Liver (tissue), 9 donors: ENCODE results near the gene FAM117A. TPM values are rescaled to one million over a fixed set of nuclear protein-coding genes. Genes with fewer than 3 reads are reported as not detected.

ENCODE experiments used
- DNase-seq: peaks from one replicate; pipeline ENCODE4 v3.0.0-alpha.2; 2017; ENCODE audit warnings: low spot score
- H3K27ac ChIP-seq, 2 donors: one replicate each; pipeline ENCODE4 v1.7.0; 2013; ENCODE audit warnings: inconsistent platforms in 2 of 2, low read length in 2 of 2, control low read depth in 1 of 2, low read depth in 1 of 2, mild to moderate bottlenecking in 1 of 2
- H3K27me3 ChIP-seq, 4 donors: one replicate each; pipeline versions ENCODE4 v1.6.1 to v1.7.0; 2013; ENCODE audit warnings: low read length in 3 of 4, inconsistent platforms in 1 of 4, mild to moderate bottlenecking in 1 of 4, moderate library complexity in 1 of 4; ENCODE audit not compliant: control insufficient read depth in 4 of 4, insufficient read depth in 4 of 4
- H3K36me3 ChIP-seq, 4 donors: one replicate each; pipeline versions ENCODE4 v1.6.1 to v1.7.0; 2013; ENCODE audit warnings: low read length in 3 of 4, mild to moderate bottlenecking in 3 of 4, low read depth in 1 of 4, moderate library complexity in 1 of 4; ENCODE audit not compliant: control insufficient read depth in 4 of 4, insufficient read depth in 3 of 4
- H3K4me1 ChIP-seq, 4 donors: one replicate each; pipeline versions ENCODE4 v1.6.1 to v1.7.0; 2013; ENCODE audit warnings: low read length in 3 of 4, mild to moderate bottlenecking in 3 of 4, moderate library complexity in 1 of 4; ENCODE audit not compliant: control insufficient read depth in 4 of 4, insufficient read depth in 4 of 4
- H3K4me3 ChIP-seq, 3 donors: one replicate each; pipeline versions ENCODE4 v1.6.1 to v1.7.0; 2013; ENCODE audit warnings: low read length in 3 of 3, control low read depth in 1 of 3, low read depth in 1 of 3, mild to moderate bottlenecking in 1 of 3
- H3K9ac ChIP-seq, 2 donors: one replicate each; pipeline ENCODE4 v1.7.0; 2013; ENCODE audit warnings: low read length in 2 of 2, mild to moderate bottlenecking in 2 of 2, moderate library complexity in 2 of 2, control low read depth in 1 of 2, low read depth in 1 of 2
- H3K9me3 ChIP-seq, 4 donors: one replicate each; pipeline versions ENCODE4 v1.6.1 to v1.7.0; 2013; ENCODE audit warnings: low read length in 3 of 4; ENCODE audit not compliant: control insufficient read depth in 4 of 4
- CTCF ChIP-seq: fragments of 150-350 bp; IDR thresholded peaks from 2 replicates; pipeline ENCODE4 v1.5.1; 2017; ENCODE audit warnings: improper control_type of control experiment, low read depth, low read length; ENCODE audit not compliant: missing input control
- EGR1 ChIP-seq, 2 donors: IDR thresholded peaks; 2 replicates each; pipeline ENCODE4 v1.6.1; 2016 to 2018; ENCODE audit warnings: antibody characterized with exemption in 2 of 2, low read depth in 2 of 2
- FOXA2 ChIP-seq: IDR thresholded peaks from 2 replicates; pipeline ENCODE4 v1.6.1; 2016; ENCODE audit warnings: antibody characterized with exemption
- GABPA ChIP-seq, 2 donors: IDR thresholded peaks in 1 of 2; conservative IDR thresholded peaks in 1 of 2; 2 replicates each; pipeline ENCODE4 v1.6.1; 2016; ENCODE audit warnings: antibody characterized with exemption in 2 of 2, mild to moderate bottlenecking in 1 of 2, moderate library complexity in 1 of 2
- HNF4A ChIP-seq, 2 donors: conservative IDR thresholded peaks; 2 replicates each; pipeline ENCODE4 v1.6.1; 2016; ENCODE audit warnings: antibody characterized with exemption in 2 of 2, mild to moderate bottlenecking in 2 of 2
- JUND ChIP-seq, 2 donors: IDR thresholded peaks; 2 replicates each; pipeline ENCODE4 v1.6.1; 2016; ENCODE audit warnings: antibody characterized with exemption in 2 of 2
- NR2F2 ChIP-seq: IDR thresholded peaks from 2 replicates; pipeline ENCODE4 v1.6.1; 2016; ENCODE audit warnings: antibody characterized with exemption
- RAD21 ChIP-seq, 2 donors: IDR thresholded peaks; 2 replicates each; pipeline ENCODE4 v1.6.1; 2016; ENCODE audit warnings: antibody characterized with exemption in 2 of 2, mild to moderate bottlenecking in 2 of 2
- REST ChIP-seq: IDR thresholded peaks from 2 replicates; pipeline ENCODE4 v1.6.1; 2016; ENCODE audit warnings: antibody characterized with exemption, mild to moderate bottlenecking
- RXRA ChIP-seq, 2 donors: IDR thresholded peaks; 2 replicates each; pipeline ENCODE4 v1.6.1; 2017 to 2018; ENCODE audit warnings: antibody characterized with exemption in 2 of 2, mild to moderate bottlenecking in 1 of 2
- YY1 ChIP-seq: IDR thresholded peaks from 2 replicates; pipeline ENCODE4 v1.6.1; 2016; ENCODE audit warnings: antibody characterized with exemption, mild to moderate bottlenecking
- ZBTB33 ChIP-seq: IDR thresholded peaks from 2 replicates; pipeline ENCODE4 v1.6.1; 2016; ENCODE audit warnings: antibody characterized with exemption
- WGBS: extraction: QIAGEN DNeasy Blood & Tissue Kit; methylation state at CpG from one replicate; pipeline ENCODE4 v1.1.7; 2013; 5-methylcytosine and 5-hydroxymethylcytosine counted together
- polyA plus RNA-seq, 2 donors: library from polyadenylated mRNA; stranded (reverse) in 1 of 2; unstranded in 1 of 2; fragments of 200-250 nt in 1 of 2; fragments of >200 nt in 1 of 2; fragmentation: Nextera tagmentation in 1 of 2; extraction: Ambion mirVana in 1 of 2; gene quantifications; one replicate each; pipeline versions ENCODE4 v1.2.1 to v1.2.3, GENCODE V29; 2013 to 2015
- total RNA-seq, 2 donors: library from RNA; depleted of rRNA; stranded (reverse); fragments of >200 nt; gene quantifications; one replicate each; pipeline ENCODE4 v1.2.3, GENCODE V29; 2014
- TF ChIP-seq, protein P1 (sequence below): IDR thresholded peaks from 2 replicates; pipeline ENCODE4 v1.6.1; 2016; ENCODE audit warnings: antibody characterized with exemption
- donor health status: healthy.
- donor health status: healthy.
- donor health status: healthy.
- donor health status: healthy.
- donor health status: healthy.

Gene FAM117A
- total and polyA plus RNA-seq, 4 donors: 4.5 to 39.3 (median 5.5) TPM

DNA sequence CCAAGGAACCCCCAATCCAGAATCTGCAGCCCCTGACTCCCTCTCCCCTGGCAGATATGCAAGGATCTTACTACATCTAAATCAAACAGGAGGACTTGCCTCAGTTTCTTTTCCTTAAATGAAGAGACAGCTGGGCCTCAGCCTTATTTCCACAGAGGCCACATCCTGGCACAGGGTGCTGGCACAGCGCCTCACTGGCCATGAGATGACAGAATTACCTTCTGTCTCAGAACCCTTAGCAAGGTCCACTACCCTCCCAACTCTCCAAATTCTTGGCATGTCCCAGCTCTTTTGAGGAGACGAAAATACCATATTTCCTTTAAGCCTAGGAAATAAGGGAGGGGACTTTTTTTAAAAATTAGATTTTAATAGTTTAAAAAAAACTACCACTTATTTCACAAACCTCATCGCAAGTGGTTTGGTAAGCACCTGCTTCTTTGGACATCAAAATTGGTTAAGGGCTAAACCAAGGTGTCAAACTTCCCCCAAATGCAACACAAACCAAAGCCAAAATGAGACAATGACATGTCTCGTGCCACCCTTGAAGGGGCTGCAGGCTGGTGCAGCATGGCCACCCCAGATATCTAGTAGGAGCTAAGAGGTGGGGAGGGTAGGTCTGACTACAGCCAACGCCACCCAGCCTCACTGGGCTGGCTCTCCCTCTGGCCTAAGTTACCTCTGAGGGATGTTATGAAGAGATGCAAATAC lies 25.3 kb downstream of the FAM117A start (continued):
- no peak for TF ChIP-seq REST
- TF ChIP-seq RXRA (IDR thresholded peaks at IDR 0.05): no peak

- Histone ChIP-seq H3K4me1 (peaks cover 2 to 18% (median 13%) of the 10 kb centered on the region in 4 donors), H3K9ac (no peak overlapping the region), H3K4me3 (no peak overlapping the region), H3K9me3 (no peaks in the 10 kb centered on the region), H3K27ac (no peak overlapping the region), H3K36me3 (no peaks in the 10 kb centered on the region), H3K27me3 (no peaks in the 10 kb centered on the region)
- TF ChIP-seq JUND (IDR thresholded peaks at IDR 0.05) (no peak), EGR1 (IDR thresholded peaks at IDR 0.05; ENCODE audit: low read depth in 2 of 2) (no peak), HNF4A (conservative IDR thresholded peaks at IDR 0.05) (peak in 1 of 2 donors; percentile 16), NR2F2 (no peak), YY1 (no peak), ZBTB33 (no peak)
- 93% methylated on average over 13 of the region's 13 CpGs for WGBS
- no peak for DNase-seq
Measured at GRCh38 chr17:49734515-49735490, 29.1 kb downstream of the FAM117A start.

DNA sequence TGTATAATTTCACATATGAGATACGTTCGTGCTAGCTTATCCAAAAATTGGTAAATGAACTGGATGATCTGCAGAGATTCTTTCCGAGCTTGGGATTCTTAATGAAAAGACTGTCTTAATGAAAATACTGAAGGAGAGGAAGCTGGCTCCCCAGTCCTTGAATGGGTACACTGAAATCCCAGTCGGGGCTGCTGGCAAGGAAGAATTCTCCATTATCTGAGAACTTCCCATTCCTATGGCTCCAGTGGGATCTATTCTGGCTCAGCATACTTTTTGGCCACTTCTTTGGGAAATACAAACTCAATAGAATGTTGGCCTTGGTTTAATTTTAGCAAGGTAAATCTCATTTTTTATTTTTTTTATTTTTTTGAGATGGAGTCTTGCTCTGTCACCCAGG lies 32.5 kb downstream of the FAM117A start:
- Histone ChIP-seq H3K36me3 (no peaks in the 10 kb centered on the region), H3K27ac (no peak overlapping the region), H3K9ac (no peak overlapping the region), H3K4me1 (peaks cover 2 to 17% (median 15%) of the 10 kb centered on the region in 4 donors), H3K27me3 (no peaks in the 10 kb centered on the region), H3K4me3 (no peak overlapping the region), H3K9me3 (no peaks in the 10 kb centered on the region)
- no peak for DNase-seq
- TF ChIP-seq RAD21 (IDR thresholded peaks at IDR 0.05) (no peak), FOXA2 (no peak), ZBTB33 (no peak), GABPA (IDR thresholded peaks at IDR 0.05 in 1 of 2, conservative IDR thresholded peaks at IDR 0.05 in 1 of 2) (no peak), HNF4A (conservative IDR thresholded peaks at IDR 0.05) (no peak), REST (no peak), CTCF (no peak), JUND (IDR thresholded peaks at IDR 0.05) (no peak)
- TF ChIP-seq, protein P1, sequence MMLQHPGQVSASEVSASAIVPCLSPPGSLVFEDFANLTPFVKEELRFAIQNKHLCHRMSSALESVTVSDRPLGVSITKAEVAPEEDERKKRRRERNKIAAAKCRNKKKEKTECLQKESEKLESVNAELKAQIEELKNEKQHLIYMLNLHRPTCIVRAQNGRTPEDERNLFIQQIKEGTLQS: no peak
- 87% methylated on average over 4 of the region's 4 CpGs for WGBS
